ENCODE data around the gene MOB4.

GRCh38 chr2:197543206-197543605 lies 27.3 kb downstream of the MOB4 start:
- TF ChIP-seq, protein P1, sequence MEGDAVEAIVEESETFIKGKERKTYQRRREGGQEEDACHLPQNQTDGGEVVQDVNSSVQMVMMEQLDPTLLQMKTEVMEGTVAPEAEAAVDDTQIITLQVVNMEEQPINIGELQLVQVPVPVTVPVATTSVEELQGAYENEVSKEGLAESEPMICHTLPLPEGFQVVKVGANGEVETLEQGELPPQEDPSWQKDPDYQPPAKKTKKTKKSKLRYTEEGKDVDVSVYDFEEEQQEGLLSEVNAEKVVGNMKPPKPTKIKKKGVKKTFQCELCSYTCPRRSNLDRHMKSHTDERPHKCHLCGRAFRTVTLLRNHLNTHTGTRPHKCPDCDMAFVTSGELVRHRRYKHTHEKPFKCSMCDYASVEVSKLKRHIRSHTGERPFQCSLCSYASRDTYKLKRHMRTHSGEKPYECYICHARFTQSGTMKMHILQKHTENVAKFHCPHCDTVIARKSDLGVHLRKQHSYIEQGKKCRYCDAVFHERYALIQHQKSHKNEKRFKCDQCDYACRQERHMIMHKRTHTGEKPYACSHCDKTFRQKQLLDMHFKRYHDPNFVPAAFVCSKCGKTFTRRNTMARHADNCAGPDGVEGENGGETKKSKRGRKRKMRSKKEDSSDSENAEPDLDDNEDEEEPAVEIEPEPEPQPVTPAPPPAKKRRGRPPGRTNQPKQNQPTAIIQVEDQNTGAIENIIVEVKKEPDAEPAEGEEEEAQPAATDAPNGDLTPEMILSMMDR (IDR thresholded peaks at IDR 0.05) = no peak
- no peak for TF ChIP-seq POLR2AphosphoS5 (IDR thresholded peaks at IDR 0.05)

Measured in transverse colon (tissue), 4 donors.